GM21526 (cell line): ENCODE measurements around the gene DENND1B.
"Not testable (repeated sequence)": the region's sequence is repeated elsewhere in the genome, so short reads cannot be mapped to it uniquely, and the experiment has no call there.

Experiments
- ATAC-seq: cut with Tn5 transposase; IDR thresholded peaks from one replicate; pipeline ENCODE4 v1.9.1; 2021; ENCODE audit warnings: moderate library complexity; ENCODE audit not compliant: unreplicated experiment, low FRiP score

The DENND1B gene

GRCh38 chr1:197787056-197787455 is 11.8 kb upstream of the DENND1B start:
- no peak for ATAC-seq

- no peak for ATAC-seq
These were observed 11.0 kb upstream of the DENND1B start for GRCh38 chr1:197786280-197786679.

GRCh38 chr1:197783510-197783948 is 8.2 kb upstream of the DENND1B start:
- ATAC-seq = no peak

GRCh38 chr1:197782722-197783360 is 7.6 kb upstream of the DENND1B start:
- ATAC-seq = no peak

GRCh38 chr1:197781968-197782721 is 6.9 kb upstream of the DENND1B start:
- ATAC-seq = no peak

GRCh38 chr1:197779921-197780320 is 4.6 kb upstream of the DENND1B start:
- ATAC-seq = no peak

- ATAC-seq = no peak
These were observed 3.2 kb upstream of the DENND1B start for GRCh38 chr1:197778366-197778945.

- ATAC-seq = peak; percentile 33
These were observed 1.2 kb upstream of the DENND1B start for GRCh38 chr1:197776351-197777105.

- ATAC-seq = peak; percentile 29
These were observed 606 bp downstream of the DENND1B start for GRCh38 chr1:197774466-197775281.

GRCh38 chr1:197773856-197774255 is 1.4 kb downstream of the DENND1B start:
- ATAC-seq = no peak

GRCh38 chr1:197771904-197772556 is 3.2 kb downstream of the DENND1B start:
- ATAC-seq = no peak

- no peak for ATAC-seq
These were observed 3.9 kb downstream of the DENND1B start for GRCh38 chr1:197771386-197771785.

- no peak for ATAC-seq
These were observed 5.0 kb downstream of the DENND1B start for GRCh38 chr1:197770243-197770642.

GRCh38 chr1:197769287-197769686 is 6.0 kb downstream of the DENND1B start:
- no peak for ATAC-seq

- no peak for ATAC-seq
These were observed 7.1 kb downstream of the DENND1B start for GRCh38 chr1:197768014-197768805.

- no peak for ATAC-seq
These were observed 11.5 kb downstream of the DENND1B start for GRCh38 chr1:197763769-197764168.

- no peak for ATAC-seq
These were observed 12.0 kb downstream of the DENND1B start for GRCh38 chr1:197763307-197763706.

- ATAC-seq = peak; percentile 80
These were observed 13.6 kb downstream of the DENND1B start for GRCh38 chr1:197761654-197762053.

GRCh38 chr1:197755553-197755952 is 19.7 kb downstream of the DENND1B start:
- not testable (repeated sequence) for ATAC-seq
